ENCODE measurements around the gene TACC2. TPM values are rescaled to one million over a fixed set of nuclear protein-coding genes. Genes with fewer than 3 reads are reported as not detected.

Gene TACC2
- total and polyA plus RNA-seq, 8 donors, result 29.0 to 102 (median 52.9) TPM

GRCh38 chr10:122116331-122116730 is 127.4 kb downstream of the TACC2 start:
- Histone ChIP-seq H3K4me1 (peaks cover 19 to 58% (median 42%) of the 10 kb centered on the region in 4 donors), H3K36me3 (peaks cover 0 to 2% (median 0%) of the 10 kb centered on the region in 4 donors), H3K4me3 (no peak overlapping the region), H3K27me3 (peaks cover 0 to 24% (median 0%) of the 10 kb centered on the region in 3 donors), H3K9me3 (no peaks in the 10 kb centered on the region), H3K27ac (peak overlapping the region in 1 of 5 donors; percentile 99)
- peak in 1 of 2 donors; percentile 44 for DNase-seq
- 22 to 51% (median 43%) methylated on average over 5 of the region's 5 CpGs for WGBS, 5 donors
- TF ChIP-seq POLR2AphosphoS5 (IDR thresholded peaks at IDR 0.05) (no peak), POLR2A (IDR thresholded peaks at IDR 0.05) (no peak), EP300 (IDR thresholded peaks at IDR 0.05) (no peak), CTCF (IDR thresholded peaks at IDR 0.05) (no peak)
- intact Hi-C loops (cut with DNase I; ENCODE audit: low total_unique reads), result no loop called here

GRCh38 chr10:122117475-122117874 is 128.5 kb downstream of the TACC2 start:
- H3K9me3 ChIP-seq, result no peaks in the 10 kb centered on the region
- H3K36me3 ChIP-seq, result peaks cover 0 to 6% (median 0%) of the 10 kb centered on the region in 4 donors
- no peak for DNase-seq
- H3K27me3 ChIP-seq, result peaks cover 0 to 21% (median 0%) of the 10 kb centered on the region in 3 donors
- H3K4me1 ChIP-seq, result peaks cover 10 to 51% (median 34%) of the 10 kb centered on the region in 4 donors
- peak overlapping the region in 1 of 5 donors; percentile 99 for H3K27ac ChIP-seq
- no peak overlapping the region for H3K4me3 ChIP-seq
- WGBS, 5 donors, result 84 to 90% (median 89%) methylated on average over 4 of the region's 4 CpGs
- intact Hi-C loops (cut with DNase I; ENCODE audit: low total_unique reads), result no loop called here
- no peak for TF ChIP-seq POLR2A (IDR thresholded peaks at IDR 0.05)
- no peak for TF ChIP-seq POLR2AphosphoS5 (IDR thresholded peaks at IDR 0.05)
- TF ChIP-seq CTCF (IDR thresholded peaks at IDR 0.05), result no peak
- no peak for TF ChIP-seq EP300 (IDR thresholded peaks at IDR 0.05)

GRCh38 chr10:122120008-122120744 is 131.2 kb downstream of the TACC2 start:
- H3K4me3 ChIP-seq, result no peak overlapping the region
- no peak for TF ChIP-seq CTCF (IDR thresholded peaks at IDR 0.05)
- TF ChIP-seq POLR2A (IDR thresholded peaks at IDR 0.05), result no peak
- no peak for TF ChIP-seq POLR2AphosphoS5 (IDR thresholded peaks at IDR 0.05)
- TF ChIP-seq EP300 (IDR thresholded peaks at IDR 0.05), result no peak
- peaks cover 7 to 39% (median 18%) of the 10 kb centered on the region in 4 donors for H3K4me1 ChIP-seq
- intact Hi-C loops (cut with DNase I; ENCODE audit: low total_unique reads), result no loop called here
- no peaks in the 10 kb centered on the region for H3K27me3 ChIP-seq
- H3K36me3 ChIP-seq, result peaks cover 0 to 6% (median 0%) of the 10 kb centered on the region in 4 donors
- 78 to 88% (median 87%) methylated on average over 21 to 22 of the region's 22 CpGs for WGBS, 5 donors
- no peaks in the 10 kb centered on the region for H3K9me3 ChIP-seq
- H3K27ac ChIP-seq, result peak overlapping the region in 4 of 5 donors; percentile 0 to 42 (median 24)
- no peak for DNase-seq

DNA sequence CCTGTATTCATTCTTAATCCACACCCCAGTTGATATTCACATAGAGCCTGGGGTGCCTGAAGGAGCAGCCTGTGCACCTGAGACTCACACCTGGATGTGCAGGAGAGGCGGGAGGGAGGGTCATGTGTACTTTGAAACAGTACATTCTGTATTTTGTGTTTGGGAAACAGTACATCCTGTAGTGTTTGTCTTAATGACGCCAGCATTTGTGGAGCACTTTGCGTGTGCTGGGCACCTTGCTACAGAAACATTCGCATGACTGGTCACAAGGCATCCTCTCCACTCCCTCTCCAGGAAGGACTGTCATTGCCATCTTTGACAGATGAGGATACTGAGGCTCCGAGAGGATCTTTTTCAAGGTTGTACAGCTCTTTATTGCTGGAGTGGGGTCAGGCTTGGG is 132.1 kb downstream of the TACC2 start:
- H3K9me3 ChIP-seq, result no peaks in the 10 kb centered on the region
- TF ChIP-seq POLR2AphosphoS5 (IDR thresholded peaks at IDR 0.05) (peak; percentile 13 to 75 (median 47)), POLR2A (IDR thresholded peaks at IDR 0.05) (no peak)
- peak overlapping the region; percentile 11 to 42 (median 22) for H3K27ac ChIP-seq
- WGBS, 5 donors, result 69 to 87% (median 81%) methylated on average over 5 of the region's 5 CpGs
- intact Hi-C loops (cut with DNase I; ENCODE audit: low total_unique reads), result no loop called here
- DNase-seq, result peak in 1 of 2 donors; percentile 41
- no peaks in the 10 kb centered on the region for H3K27me3 ChIP-seq
- H3K4me1 ChIP-seq, result peaks cover 2 to 30% (median 10%) of the 10 kb centered on the region in 4 donors
- peaks cover 0 to 6% (median 0%) of the 10 kb centered on the region in 4 donors for H3K36me3 ChIP-seq
- no peak overlapping the region for H3K4me3 ChIP-seq
